ENCODE data around the gene WDR45.
A peak's percentile ranks its signal among the peaks of the same experiment; 100 is the strongest.
"Not testable (repeated sequence)": the region's sequence is repeated elsewhere in the genome, so short reads cannot be mapped to it uniquely, and the experiment has no call there.

The WDR45 gene

DNA sequence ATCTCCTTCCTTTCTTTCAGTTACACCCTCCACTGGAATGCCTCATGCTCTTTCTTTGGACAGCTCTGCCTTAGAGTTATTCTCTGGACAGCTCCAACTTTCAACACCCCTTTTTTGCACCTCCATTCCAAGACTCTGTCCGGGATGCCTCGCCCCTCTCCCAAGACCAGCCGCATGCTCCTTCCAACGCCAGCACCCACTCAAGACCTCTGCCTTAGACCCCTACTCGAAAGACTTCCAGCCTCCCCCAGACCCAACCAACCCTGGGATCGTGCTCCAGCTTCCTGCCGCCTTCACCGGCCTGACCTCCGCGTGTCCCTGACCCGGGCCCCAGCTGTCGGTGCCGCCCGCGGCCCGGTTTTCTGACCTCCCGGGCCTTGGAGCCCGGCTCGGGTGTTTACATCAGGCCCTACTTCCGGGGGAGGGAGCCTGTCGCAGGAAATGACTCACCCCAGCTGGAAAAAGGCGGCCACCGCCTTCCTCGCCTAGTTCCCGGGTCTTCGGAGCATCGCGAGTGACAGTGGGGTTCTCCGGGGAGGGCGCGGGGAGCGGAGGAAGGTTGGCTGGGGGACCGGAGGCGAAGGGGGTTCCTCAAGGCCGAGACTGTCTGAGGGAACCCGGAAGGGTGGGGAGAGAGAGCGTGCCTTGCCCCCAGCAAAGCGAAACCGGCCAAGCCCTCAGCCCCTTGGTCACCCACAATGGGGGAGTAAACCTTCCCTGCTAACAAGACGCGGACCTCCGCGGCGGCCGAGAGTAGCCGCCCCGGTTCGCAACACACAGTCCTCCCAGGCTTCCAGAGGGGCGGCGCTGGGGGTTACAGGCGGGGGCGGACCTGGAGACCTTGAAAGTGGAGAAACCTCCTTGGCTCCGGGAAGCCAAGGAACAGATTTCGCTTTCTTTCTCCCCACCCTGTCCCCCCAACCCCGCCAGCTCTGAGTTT lies at the start of gene WDR45:
Gene WDR45 (minus strand): TSS at position 399 of the 940 bp plus-strand sequence. CDS start 1,792 bp downstream, outside the sequence.
- peak; percentile 57 for DNase-seq (ENCODE audit: low spot score)

DNA sequence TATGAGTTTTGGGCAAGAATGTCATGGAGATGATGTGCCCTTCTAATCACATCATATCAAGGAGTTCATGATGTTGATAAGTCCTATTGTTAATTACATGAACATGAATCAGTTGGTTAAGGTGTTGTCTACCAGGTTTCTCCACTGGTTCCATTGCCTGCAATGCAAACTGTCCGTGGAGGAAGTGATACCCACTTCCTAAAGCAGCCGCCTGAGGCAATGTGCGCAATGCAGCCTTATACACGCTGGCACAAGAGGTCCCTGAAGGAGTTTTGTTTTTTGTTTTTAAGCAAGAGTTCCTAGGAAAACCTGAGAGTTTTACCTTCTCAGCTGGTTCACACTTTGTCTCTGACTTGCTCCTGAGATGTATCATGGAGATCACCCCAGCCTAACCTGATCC lies 49.7 kb upstream of the WDR45 start:
- DNase-seq (ENCODE audit: low spot score), result no peak

DNA sequence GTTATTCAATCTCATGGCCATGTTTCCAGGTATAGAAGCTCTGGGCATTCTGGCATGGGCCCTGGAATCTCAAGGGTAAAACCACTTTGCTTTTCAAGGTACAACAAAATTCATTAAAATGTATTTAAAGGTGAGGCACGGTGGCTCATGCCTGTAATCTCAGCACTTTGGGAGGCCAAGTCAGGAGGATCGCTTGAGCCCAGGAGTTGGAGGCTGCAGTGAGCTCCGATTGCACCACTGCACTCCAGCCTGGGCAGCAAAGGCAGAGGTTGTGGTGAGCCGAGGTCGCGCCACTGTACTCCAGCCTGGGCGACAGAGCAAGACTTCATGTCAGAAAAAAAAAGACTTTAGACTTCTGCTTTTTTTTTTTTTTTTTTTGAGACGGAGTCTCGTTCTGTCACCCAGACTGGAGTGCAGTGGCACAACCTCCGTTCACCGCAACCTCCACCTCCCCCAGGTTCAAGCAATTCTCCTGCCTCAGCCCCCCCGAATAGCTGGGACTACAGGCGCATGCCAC lies 48.1 kb upstream of the WDR45 start:
- DNase-seq (ENCODE audit: low spot score), result not testable (repeated sequence)

DNA sequence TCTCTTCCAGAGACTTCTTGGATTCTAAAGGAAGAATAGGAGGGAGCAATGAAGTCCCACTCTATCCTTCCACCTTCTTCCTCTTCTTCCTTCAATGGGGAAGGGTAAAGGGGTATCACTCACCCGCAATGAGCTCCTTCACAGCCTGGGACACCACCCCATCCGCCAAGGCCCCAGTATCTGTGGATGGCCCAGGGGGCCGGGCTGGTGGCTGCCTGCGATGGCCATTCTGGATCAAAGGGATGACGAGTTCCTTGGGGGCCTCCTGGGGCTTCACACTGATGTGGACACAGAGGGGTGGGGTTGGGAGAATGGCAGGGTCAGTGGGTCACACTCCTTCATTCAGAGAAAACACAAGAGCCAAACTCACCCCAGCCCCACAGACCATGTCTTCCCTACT lies 42.8 kb upstream of the WDR45 start:
- DNase-seq (ENCODE audit: low spot score), result no peak

DNA sequence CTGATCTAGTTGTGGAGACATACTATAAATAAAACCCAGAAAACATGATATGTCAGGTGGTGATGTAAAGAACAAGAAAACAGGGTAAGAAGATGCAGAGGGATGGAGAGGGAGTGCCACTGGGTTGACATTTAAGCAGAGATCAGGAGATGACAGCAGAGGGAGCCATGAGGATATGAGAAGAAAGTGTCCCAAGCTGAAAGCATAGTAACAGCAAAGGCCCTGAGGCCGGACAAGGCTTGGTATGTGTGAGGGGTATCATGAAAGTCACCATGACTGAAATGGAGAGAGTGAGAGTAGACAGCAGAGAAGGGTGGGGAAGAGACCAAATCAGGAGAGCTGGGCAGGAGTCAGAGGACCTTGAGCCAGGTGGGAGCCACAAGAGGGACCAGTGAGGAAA lies 40.4 kb upstream of the WDR45 start:
- no peak for DNase-seq (ENCODE audit: low spot score)

DNA sequence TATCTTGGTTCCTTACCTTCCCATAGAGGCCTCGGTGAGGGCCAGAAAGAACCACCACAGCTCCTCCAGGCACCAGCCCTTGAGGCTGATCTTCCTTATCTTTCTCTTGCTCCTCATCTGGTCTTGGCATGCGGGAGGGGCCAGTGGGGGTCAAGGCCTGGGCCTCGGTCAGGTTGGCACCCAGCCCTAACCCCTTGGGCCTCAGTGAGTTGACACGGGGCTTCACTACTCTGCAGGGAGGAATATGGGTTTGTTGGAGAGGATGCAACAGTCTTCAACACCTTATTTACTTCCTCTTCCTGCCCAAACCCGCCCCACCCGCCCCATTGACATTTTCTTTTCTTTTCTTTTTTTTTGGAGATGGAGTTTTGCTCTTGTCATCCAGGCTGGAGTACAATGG lies 37.9 kb upstream of the WDR45 start:
- no peak for DNase-seq (ENCODE audit: low spot score)

DNA sequence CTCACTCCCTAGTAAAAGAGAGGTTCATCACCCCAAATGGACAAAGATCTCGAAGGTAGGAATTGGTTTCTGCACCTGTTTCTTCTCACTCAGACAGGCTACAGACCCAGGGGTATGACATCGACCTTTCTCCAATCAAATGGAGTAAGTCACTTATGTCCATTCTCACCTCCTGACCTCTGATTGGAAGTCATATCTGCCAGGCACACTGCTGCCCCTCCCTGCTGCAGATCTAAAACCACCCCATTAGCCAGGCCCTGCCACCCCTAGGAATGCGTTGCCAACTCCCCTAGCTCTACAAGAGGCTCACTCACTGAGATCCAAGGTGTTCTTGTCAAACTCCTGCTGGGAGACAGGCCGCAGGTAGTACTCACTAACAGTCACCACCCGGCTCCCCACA lies 37.0 kb upstream of the WDR45 start:
- DNase-seq (ENCODE audit: low spot score), result no peak

DNA sequence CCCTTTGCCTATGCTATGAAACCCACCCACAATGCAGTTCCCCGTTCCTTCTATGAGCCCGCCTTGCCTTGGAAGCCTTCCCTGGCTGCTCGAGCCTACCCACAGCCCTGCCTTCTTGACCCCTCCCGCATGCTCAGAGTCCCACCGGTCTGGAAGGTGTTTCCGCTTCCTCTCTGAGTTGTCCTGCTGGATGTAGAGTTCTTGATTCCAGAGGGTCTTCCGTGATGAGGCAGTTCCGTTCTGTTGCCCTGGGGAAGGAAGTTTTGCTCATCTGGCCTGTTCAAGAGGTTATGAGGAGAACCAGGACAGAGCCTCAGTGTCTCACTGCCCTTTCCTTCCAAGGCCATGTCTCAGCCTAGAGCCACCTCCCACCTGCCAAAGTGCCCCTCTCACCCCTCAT lies 36.4 kb upstream of the WDR45 start:
- no peak for DNase-seq (ENCODE audit: low spot score)

DNA sequence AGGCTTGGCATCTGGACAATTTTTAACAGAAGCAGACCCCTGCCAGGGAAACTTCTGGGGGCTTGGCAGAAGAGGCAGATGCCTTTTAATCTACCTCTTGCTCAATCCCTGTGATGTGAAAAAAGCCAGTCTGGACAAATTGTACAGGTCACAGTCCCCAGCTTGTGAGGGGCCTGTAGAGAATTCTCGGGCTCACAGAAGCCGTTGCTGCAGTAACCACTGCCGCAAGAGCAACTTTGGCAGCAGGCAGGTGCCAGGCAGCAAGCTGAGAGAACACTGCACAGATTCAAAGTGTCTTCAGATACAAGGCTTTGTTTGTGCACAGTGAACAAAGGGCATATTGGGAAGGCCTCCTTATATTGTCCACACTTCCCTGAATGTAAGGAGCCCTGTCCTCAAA lies 32.1 kb upstream of the WDR45 start:
- DNase-seq (ENCODE audit: low spot score), result no peak

DNA sequence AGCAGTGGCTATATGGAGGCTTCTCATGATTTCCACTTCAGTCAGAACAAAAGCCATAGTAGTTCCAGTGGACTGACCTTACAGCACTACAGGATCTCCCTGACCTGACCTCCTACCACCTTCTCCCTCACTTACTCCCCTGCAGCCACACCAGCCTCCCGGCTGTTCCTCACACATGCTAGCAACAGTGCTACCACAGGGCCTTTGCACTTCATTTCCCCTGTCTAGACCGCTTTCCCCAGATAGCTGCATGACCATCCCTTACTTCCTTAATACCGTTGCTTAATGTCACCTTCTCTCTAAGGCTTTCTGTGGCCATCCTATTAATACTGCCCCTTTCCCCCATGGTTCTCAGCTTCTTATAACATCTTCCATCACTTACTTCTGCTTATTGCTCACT lies 30.7 kb upstream of the WDR45 start:
- DNase-seq (ENCODE audit: low spot score), result no peak

DNA sequence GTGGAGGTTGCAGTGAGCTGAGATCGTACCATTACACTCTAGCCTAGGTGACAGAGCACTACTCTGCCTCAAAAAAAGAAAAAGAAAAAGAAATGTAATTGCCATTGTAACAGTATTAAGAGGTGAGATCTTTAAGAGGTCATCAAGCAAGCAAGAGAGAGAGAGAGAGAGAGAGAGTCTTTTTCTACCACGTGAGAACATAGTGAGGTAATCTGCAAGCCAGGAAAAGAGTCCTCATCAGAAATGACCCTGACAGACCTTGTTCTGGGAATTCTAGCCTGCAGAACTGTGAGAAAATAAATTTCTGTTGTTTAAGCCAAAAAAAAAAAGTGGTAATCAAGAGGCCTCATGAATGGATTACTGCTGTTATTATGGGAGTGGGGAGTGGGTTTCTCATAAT lies 29.0 kb upstream of the WDR45 start:
- DNase-seq (ENCODE audit: low spot score), result no peak

DNA sequence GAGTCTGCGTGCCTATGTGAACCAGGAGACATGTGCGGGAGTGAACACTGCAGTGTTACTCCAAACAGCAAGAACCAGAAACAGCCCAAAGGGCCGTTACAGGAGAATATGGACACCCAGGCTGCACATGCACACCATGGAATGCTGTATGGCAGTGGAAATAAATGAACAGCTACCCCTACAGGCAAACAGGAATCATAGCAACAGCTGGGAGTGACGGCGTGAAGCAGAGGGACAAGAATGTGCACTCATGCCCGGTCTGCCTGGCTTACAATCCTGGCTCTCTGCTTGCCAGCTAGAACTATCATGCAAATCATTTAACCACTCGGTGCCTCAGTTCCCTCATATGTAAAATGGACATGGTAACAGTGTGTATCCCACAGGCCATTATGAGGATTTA lies 27.2 kb upstream of the WDR45 start:
- DNase-seq (ENCODE audit: low spot score), result no peak

DNA sequence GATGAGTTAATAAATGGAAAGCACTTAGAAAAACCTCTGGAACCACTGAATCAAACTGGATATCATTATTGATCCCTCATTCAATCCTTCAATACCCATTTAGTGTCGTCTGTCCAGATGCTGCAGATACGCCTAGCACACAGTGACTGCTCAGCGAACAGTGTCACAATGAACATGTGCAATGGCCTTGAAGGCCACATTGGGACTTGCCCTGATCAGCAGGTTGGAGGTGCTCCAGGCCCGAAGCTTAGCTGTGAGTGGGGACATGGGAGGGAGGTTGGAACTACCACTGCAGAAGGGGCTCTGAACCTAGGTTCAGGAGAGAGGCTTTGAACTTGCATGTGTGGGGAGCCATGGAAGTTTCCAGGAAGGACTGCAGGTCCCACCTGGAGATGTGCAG lies 26.6 kb upstream of the WDR45 start:
- no peak for DNase-seq (ENCODE audit: low spot score)

DNA sequence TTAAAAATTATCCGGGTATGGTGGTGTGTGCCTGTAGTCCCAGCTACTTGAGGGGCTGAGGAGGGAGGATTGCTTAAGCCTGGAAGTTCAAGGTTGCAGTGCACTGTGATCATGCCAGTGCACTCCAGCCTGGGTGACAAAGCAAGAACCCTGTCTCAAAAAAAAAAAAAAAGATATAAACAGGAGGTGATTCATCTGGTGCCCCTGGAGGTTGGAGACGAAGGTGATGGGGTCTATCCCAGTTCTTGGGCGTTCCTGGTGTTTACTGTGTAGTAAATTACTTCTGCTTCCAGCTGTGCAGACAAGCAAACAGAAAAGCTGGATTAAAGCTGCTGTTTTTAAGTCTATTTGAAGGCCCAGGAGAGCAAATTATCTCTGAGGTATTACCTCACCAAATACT lies 23.9 kb upstream of the WDR45 start:
- DNase-seq (ENCODE audit: low spot score), result no peak

DNA sequence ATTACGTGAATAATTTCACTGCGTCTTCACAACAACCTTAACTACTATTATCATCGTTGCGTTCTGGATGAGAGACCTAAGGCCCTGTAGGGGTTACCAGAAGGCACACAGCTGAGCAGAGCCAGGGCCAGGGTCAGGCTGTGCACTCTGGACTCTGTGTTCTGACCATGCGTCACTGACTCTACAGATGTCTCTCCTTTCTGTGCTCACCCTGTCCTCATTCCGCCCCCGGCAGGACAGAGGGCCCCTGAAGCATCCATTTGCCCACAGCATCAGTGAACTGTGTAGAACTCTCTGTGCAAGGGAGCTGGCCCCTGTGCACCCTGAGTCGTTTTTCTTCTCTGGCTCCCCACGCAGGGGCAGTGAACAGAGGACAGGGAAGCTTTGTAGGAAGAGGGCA lies 22.5 kb upstream of the WDR45 start:
- no peak for DNase-seq (ENCODE audit: low spot score)

DNA sequence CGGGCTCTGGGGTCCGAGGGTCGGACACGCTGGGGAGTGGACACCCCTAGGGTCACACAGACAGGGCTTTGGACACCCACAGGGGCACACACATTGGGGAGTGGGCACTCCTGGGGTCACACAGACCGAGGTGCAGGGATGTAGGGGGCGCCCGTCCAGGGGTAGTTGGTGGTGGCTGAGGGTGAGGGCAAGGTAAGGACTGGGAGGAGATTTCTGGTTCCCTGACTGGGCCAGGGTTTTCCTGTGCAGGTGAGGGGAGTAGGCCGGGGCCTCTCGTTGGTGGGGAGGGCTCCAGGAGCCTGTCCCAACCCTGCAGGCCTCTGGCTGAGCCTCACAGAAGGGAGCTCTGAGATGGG lies 21.9 kb upstream of the WDR45 start:
- DNase-seq (ENCODE audit: low spot score), result no peak

DNA sequence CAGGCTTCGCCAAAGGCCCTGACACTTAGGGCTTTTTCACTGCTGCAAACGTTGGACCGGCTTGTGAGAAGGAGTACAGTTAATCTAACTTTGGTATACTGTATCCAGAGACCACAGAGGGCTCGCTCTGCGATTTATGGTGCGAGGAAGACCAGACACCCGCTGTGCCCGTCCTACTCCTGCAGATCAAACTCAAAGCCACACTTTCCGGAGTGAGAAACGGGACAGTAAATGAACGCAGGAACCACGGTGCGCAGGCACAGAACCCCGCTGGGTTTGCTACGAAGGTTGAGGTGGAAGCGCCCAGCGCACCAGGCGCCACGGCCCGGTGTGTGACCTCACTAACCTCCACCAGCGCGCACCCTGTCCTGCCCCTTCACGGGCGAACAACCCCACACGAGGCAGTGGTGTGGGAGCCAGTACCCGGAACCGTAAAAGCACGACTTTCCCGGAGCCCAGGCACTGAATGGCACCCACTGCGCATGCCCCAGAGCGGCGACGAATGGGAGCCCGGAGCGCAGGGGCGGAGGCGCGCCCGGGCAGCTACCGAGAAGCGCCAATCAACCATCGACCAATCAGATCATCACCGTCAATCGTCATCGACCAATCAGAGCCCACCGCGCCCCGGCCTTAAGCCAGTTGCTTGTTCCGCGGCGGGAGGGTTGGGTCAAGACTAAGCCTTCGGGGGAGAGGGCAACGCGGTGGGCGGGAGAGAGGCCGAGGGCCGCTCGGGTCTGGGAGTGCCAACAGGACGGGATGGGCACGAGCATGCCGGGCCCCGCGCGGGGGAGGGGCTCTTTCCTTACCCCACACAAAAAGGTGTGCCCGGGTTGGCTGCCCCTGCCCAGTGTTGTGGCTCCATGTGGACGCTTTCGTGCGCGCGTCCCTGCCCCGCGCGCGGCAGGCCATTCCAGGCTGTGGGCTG lies 21.3 kb upstream of the WDR45 start:
- peak; percentile 74 for DNase-seq (ENCODE audit: low spot score)

DNA sequence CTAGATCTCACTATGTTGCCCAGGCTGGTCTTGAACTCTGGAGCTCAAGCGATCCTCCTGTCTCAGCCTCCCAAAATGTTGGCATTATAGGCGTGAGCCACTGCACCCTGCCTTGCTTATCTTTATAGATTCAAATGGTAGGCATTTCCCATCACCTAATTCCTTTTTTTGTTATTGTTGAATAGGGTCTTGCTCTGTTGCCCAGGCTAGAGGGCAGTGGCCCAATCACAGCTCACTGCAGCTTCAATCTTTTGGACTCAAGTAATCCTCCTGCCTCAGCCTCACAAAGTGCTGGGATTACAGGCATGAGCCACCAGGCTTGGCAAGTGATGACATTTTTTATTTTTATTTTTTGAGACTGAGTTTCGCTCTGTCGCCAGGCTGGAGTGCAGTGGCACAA lies 16.7 kb upstream of the WDR45 start:
- DNase-seq (ENCODE audit: low spot score), result no peak

DNA sequence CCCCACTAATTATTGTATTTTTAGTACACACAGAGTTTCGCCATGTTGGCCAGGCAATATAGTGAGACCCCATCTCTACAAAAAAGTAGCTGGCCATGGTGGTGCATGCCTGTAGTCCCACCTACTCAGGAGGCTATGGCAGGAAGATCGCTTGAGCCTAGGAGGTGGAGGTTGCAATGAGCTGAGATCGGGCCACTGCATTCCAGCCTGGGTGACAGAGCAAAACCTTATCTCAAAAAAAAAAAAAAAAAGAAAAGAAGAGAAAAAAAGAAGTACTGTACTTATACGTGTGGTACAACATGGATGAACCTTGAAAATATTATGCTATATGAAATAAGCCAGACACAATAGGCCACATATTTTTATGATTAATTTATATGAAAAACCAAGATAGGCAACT lies 9.9 kb upstream of the WDR45 start:
- no peak for DNase-seq (ENCODE audit: low spot score)

DNA sequence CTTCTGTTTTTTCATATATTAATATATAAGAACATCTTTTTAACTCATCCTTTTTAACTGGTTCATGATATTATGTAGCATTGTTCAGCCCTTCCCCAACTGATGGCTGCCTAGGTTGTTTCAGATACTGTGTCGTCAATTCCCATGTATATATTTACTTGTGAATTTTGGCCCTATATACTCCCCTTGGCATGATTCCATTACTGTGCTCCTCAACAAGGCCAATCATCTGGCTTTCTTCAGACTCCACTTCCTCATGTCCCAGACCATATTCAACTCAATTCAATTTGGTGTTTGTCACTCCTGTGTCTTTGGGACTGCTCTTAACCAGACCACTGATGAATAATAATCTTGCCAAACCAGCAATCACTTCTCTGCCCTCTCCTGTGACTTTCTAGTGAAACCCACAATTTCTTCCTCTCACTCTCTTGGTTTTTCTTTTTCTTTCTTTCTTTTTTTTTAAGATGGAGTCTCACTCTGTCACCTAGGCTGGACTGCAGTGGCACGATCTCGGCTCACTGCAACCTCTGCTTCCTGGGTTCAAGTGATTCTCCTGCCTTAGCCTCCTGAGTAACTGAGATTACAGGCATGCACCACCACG lies 2.7 kb upstream of the WDR45 start:
- no peak for DNase-seq (ENCODE audit: low spot score)

DNA sequence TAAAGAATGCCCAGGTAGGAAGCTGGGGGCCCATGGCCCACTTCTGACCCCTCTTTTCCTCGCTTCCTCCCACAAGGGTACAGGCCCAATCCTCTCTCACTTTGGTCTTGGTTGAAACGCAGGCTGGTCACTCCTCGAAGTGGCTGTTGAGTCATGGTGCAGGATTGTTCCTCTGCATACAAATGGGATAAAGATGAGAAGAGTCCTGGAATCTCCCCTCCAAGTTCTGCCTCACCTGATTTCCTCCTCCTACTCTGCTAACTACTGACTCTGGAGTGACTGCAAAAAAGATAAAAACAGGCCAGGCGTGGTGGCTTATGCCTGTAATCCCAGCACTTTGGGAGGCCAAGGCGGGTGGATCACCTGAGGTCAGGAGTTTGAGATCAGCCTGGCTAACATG lies 1.7 kb downstream of the WDR45 start:
- DNase-seq (ENCODE audit: low spot score), result no peak

DNA sequence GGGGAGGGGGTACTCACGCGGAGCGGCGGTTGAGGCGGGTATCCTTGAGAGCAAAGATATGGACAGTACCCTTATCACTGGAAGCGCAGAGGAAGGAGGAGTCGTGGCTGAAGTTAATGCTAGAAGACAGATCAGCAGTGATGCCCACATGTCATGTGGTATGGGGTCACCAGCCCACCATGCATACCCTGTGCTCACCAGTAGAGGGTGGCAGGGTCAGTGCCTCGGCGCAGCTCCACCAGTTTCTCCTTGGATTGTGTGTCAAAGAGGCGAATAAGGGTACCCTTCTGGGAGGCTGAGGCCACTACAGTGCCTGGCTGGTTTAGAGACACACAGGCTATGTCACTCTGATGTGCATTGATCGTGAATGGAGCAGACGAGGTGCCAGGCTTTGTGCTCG lies 4.3 kb downstream of the WDR45 start:
- DNase-seq (ENCODE audit: low spot score), result no peak

Measured in kidney capillary endothelial cell (primary cell).